Measurements from ENCODE around the gene SH3RF3. TPM values are rescaled to one million over a fixed set of nuclear protein-coding genes. Genes with fewer than 3 reads are reported as not detected.

Gene SH3RF3
- total RNA-seq, 1 experiment from 2014 or later, result not detected

DNA sequence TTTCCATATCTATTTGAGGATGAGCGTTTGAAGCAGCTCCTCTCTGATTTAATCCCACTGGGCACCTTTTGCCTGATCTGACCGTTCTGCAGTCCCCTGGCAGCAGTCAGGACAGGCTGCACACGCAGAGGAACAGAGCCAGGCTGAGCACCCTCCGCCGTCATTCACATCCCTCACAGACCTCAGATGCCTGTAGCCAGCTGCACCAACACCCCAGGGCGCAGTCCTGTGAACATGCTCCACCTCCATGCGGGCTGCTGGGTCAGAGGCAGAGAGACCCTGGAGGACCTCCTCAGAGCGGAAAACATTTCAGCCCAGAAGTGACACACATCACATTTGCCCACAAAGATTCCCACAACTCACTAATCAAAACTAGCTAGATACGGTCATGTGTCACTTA is 338.7 kb downstream of the SH3RF3 start (continued):
- TF ChIP-seq SP1 (IDR thresholded peaks at IDR 0.05; ENCODE audit: low read depth), result no peak
- TF ChIP-seq, protein P1, sequence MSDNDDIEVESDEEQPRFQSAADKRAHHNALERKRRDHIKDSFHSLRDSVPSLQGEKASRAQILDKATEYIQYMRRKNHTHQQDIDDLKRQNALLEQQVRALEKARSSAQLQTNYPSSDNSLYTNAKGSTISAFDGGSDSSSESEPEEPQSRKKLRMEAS (IDR thresholded peaks at IDR 0.05), result no peak

DNA sequence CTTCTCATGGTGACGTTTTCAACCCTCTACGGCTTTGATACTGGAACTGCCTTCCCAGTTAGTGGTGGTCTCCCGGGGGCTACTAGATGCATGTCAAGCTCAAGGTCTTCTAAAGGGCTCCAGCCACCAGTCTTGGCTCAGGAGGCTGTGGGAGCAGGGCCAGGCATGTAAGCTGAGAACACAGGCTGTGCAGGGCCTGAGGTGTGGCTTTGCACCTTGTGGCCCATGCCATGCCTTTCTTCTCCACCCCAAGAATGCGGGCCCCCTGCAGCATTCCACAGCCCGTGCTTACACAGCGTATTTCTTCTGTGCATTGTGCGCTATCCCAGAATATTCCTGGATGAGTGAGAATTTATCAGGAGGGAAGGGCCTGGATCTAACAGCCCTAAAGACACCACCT is 339.9 kb downstream of the SH3RF3 start:
- ChIA-PET RAD21 (ENCODE audit: low non-redundant PET in 1 of 2, low total read pairs in 2 of 2, uncharacterized antibody in 2 of 2, unreplicated experiment in 2 of 2) (no interaction called here), POLR2A (no interaction called here), CTCF (interaction anchor here (1.1 kb wide), 1 partner anchor 19 kb away, joined by 3 read pairs; no protein-coding TSS in a partner anchor)
- H3K9me3 ChIP-seq (ENCODE audit: control insufficient read depth in 1 of 2, insufficient read depth in 1 of 2, low read depth in 1 of 2, low read length in 2 of 2), result no peaks in the 10 kb centered on the region
- peaks cover 9 to 18% of the 10 kb centered on the region in 2 experiments; a peak in 3 of 4 replicates for H3K4me1 ChIP-seq (ENCODE audit: control insufficient read depth in 1 of 2, insufficient read depth in 2 of 2, low read length in 2 of 2)
- no peak overlapping the region for H3K27ac ChIP-seq (ENCODE audit: low read depth, low read length)
- H4K20me1 ChIP-seq (ENCODE audit: insufficient read depth), result no peaks in the 10 kb centered on the region
- DNase-seq (ENCODE audit: low read depth, low spot score) (no peak), ATAC-seq (no peak)
- H2AFZ ChIP-seq (ENCODE audit: low read depth, low read length, poor library complexity, severe bottlenecking), result no peak overlapping the region
- TF ChIP-seq ZFX (IDR thresholded peaks at IDR 0.05), result no peak
- TF ChIP-seq, protein P2, sequence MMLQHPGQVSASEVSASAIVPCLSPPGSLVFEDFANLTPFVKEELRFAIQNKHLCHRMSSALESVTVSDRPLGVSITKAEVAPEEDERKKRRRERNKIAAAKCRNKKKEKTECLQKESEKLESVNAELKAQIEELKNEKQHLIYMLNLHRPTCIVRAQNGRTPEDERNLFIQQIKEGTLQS (IDR thresholded peaks at IDR 0.05), result no peak
- no peak for TF ChIP-seq SP1 (IDR thresholded peaks at IDR 0.05; ENCODE audit: low read depth)
- TF ChIP-seq POLR2AphosphoS5 (IDR thresholded peaks at IDR 0.05; ENCODE audit: low read depth, low read length), result no peak
- TF ChIP-seq SIN3A (IDR thresholded peaks at IDR 0.05; ENCODE audit: low read depth), result no peak
- no peak for TF ChIP-seq EZH2 (IDR thresholded peaks at IDR 0.05)
- TF ChIP-seq, protein P3, sequence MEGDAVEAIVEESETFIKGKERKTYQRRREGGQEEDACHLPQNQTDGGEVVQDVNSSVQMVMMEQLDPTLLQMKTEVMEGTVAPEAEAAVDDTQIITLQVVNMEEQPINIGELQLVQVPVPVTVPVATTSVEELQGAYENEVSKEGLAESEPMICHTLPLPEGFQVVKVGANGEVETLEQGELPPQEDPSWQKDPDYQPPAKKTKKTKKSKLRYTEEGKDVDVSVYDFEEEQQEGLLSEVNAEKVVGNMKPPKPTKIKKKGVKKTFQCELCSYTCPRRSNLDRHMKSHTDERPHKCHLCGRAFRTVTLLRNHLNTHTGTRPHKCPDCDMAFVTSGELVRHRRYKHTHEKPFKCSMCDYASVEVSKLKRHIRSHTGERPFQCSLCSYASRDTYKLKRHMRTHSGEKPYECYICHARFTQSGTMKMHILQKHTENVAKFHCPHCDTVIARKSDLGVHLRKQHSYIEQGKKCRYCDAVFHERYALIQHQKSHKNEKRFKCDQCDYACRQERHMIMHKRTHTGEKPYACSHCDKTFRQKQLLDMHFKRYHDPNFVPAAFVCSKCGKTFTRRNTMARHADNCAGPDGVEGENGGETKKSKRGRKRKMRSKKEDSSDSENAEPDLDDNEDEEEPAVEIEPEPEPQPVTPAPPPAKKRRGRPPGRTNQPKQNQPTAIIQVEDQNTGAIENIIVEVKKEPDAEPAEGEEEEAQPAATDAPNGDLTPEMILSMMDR (IDR thresholded peaks at IDR 0.05 in 2 of 3, conservative IDR thresholded peaks at IDR 0.05 in 1 of 3; ENCODE audit: borderline replicate concordance in 1 of 3, insufficient read depth in 1 of 3, low read depth in 2 of 3, low read length in 2 of 3), result no peak
- no peak for TF ChIP-seq POLR2A (IDR thresholded peaks at IDR 0.05; ENCODE audit: borderline replicate concordance, extremely low read depth, insufficient read depth, insufficient read length)
- no peak for TF ChIP-seq EGR1 (IDR thresholded peaks at IDR 0.05; ENCODE audit: low read depth)
- no peak for TF ChIP-seq REST (IDR thresholded peaks at IDR 0.05; ENCODE audit: low read depth)
- TF ChIP-seq JUND (IDR thresholded peaks at IDR 0.05), result no peak
- no peak for TF ChIP-seq TCF7L2 (IDR thresholded peaks at IDR 0.05; ENCODE audit: borderline replicate concordance, extremely low read depth, insufficient read depth, insufficient read length)
- no peak for TF ChIP-seq CBX3 (IDR thresholded peaks at IDR 0.05; ENCODE audit: low read depth)
- TF ChIP-seq, protein P4, sequence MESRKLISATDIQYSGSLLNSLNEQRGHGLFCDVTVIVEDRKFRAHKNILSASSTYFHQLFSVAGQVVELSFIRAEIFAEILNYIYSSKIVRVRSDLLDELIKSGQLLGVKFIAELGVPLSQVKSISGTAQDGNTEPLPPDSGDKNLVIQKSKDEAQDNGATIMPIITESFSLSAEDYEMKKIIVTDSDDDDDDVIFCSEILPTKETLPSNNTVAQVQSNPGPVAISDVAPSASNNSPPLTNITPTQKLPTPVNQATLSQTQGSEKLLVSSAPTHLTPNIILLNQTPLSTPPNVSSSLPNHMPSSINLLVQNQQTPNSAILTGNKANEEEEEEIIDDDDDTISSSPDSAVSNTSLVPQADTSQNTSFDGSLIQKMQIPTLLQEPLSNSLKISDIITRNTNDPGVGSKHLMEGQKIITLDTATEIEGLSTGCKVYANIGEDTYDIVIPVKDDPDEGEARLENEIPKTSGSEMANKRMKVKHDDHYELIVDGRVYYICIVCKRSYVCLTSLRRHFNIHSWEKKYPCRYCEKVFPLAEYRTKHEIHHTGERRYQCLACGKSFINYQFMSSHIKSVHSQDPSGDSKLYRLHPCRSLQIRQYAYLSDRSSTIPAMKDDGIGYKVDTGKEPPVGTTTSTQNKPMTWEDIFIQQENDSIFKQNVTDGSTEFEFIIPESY (IDR thresholded peaks at IDR 0.05; ENCODE audit: extremely low read depth, insufficient replicate concordance, low read length), result no peak
- no peak for TF ChIP-seq FOSL1 (IDR thresholded peaks at IDR 0.05; ENCODE audit: low read depth)
- TF ChIP-seq EZH2phosphoT487 (IDR thresholded peaks at IDR 0.05; ENCODE audit: borderline replicate concordance), result no peak
- TF ChIP-seq CEBPB (IDR thresholded peaks at IDR 0.05; ENCODE audit: low read depth), result no peak
- no peaks in the 10 kb centered on the region for H3K9me2 ChIP-seq (ENCODE audit: insufficient read depth)
- no peak overlapping the region for H3K4me2 ChIP-seq (ENCODE audit: low read length)
- H3K36me3 ChIP-seq (ENCODE audit: control insufficient read depth in 1 of 2, insufficient read depth in 2 of 2, low read length in 2 of 2), result no peaks in the 10 kb centered on the region
- no TSS peak for BruUV-seq (replicated peaks)
- no peak overlapping the region for H3K4me3 ChIP-seq (replicated peaks in 1 of 2; ENCODE audit: low read depth in 1 of 2, low read length in 2 of 2)
- H3K79me2 ChIP-seq (ENCODE audit: insufficient read depth, low read length), result no peaks in the 10 kb centered on the region
- intact Hi-C loops (cut with micrococcal nuclease), result no loop called here
- H3K27me3 ChIP-seq (ENCODE audit: insufficient read depth, low read length), result no peaks in the 10 kb centered on the region
- no peak overlapping the region for H3K9ac ChIP-seq (ENCODE audit: low read length)

All from HCT116 (cell line).